ENCODE data around the gene TSPEAR. TPM values are rescaled to one million over a fixed set of nuclear protein-coding genes. Genes with fewer than 3 reads are reported as not detected.
A peak's percentile ranks its signal among the peaks of the same experiment; 100 is the strongest.

Gene TSPEAR
- total and polyA plus RNA-seq, 2 of the 13 experiments (the other 11 are each of a cell fraction or from before 2014, with no cell fraction given): 0.07 to 0.32 TPM

GRCh38 chr21:44697811-44698734, 13.3 kb downstream of the TSPEAR start (continued):
- no peak for TF ChIP-seq EZH2 (conservative IDR thresholded peaks at IDR 0.05; ENCODE audit: low read depth, low read length)
- no peak for TF ChIP-seq KLF15 (CRISPR knock-in tag; IDR thresholded peaks at IDR 0.05; ENCODE audit: borderline replicate concordance)
- TF ChIP-seq ZNF33A (CRISPR knock-in tag; IDR thresholded peaks at IDR 0.05; ENCODE audit: borderline replicate concordance): peak; percentile 83; the same call in 1 of the 2 replicates
- TF ChIP-seq PAX8 (CRISPR knock-in tag; IDR thresholded peaks at IDR 0.05; ENCODE audit: borderline replicate concordance): no peak
- no peak for TF ChIP-seq ZNF232 (CRISPR knock-in tag; IDR thresholded peaks at IDR 0.05; ENCODE audit: borderline replicate concordance)
- TF ChIP-seq MATR3 (CRISPR knock-in tag; IDR thresholded peaks at IDR 0.05): no peak
- TF ChIP-seq, protein P1, sequence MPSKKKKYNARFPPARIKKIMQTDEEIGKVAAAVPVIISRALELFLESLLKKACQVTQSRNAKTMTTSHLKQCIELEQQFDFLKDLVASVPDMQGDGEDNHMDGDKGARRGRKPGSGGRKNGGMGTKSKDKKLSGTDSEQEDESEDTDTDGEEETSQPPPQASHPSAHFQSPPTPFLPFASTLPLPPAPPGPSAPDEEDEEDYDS (CRISPR knock-in tag; IDR thresholded peaks at IDR 0.05): no peak
- TF ChIP-seq KMT2A (CRISPR knock-in tag; IDR thresholded peaks at IDR 0.05): no peak
- TF ChIP-seq ZNF563 (CRISPR knock-in tag; IDR thresholded peaks at IDR 0.05): no peak
- TF ChIP-seq, protein P2, sequence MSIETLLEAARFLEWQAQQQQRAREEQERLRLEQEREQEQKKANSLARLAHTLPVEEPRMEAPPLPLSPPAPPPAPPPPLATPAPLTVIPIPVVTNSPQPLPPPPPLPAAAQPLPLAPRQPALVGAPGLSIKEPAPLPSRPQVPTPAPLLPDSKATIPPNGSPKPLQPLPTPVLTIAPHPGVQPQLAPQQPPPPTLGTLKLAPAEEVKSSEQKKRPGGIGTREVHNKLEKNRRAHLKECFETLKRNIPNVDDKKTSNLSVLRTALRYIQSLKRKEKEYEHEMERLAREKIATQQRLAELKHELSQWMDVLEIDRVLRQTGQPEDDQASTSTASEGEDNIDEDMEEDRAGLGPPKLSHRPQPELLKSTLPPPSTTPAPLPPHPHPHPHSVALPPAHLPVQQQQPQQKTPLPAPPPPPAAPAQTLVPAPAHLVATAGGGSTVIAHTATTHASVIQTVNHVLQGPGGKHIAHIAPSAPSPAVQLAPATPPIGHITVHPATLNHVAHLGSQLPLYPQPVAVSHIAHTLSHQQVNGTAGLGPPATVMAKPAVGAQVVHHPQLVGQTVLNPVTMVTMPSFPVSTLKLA (IDR thresholded peaks at IDR 0.05): no peak
- no peak for TF ChIP-seq POLR2AphosphoS2 (IDR thresholded peaks at IDR 0.05; ENCODE audit: low read depth, low read length)
- TF ChIP-seq GZF1 (CRISPR knock-in tag; IDR thresholded peaks at IDR 0.05): no peak
- peak; percentile 65 for TF ChIP-seq KDM6A (CRISPR knock-in tag; IDR thresholded peaks at IDR 0.05; ENCODE audit: low read depth)
- TF ChIP-seq SOX6 (IDR thresholded peaks at IDR 0.05): no peak
- no peak for TF ChIP-seq SOX6 (CRISPR knock-in tag; IDR thresholded peaks at IDR 0.05)
- peak; percentile 15; the same call in 1 of the 2 replicates for TF ChIP-seq CTCF (CRISPR knock-in tag; IDR thresholded peaks at IDR 0.05)
- no peak for TF ChIP-seq ZNF614 (CRISPR knock-in tag; IDR thresholded peaks at IDR 0.05; ENCODE audit: borderline replicate concordance)
- no peak for TF ChIP-seq CBFB (CRISPR knock-in tag; IDR thresholded peaks at IDR 0.05)
- no peak for TF ChIP-seq ADNP (CRISPR knock-in tag; IDR thresholded peaks at IDR 0.05)
- no peak for TF ChIP-seq DMTF1 (CRISPR knock-in tag; IDR thresholded peaks at IDR 0.05)
